Neural progenitor cell (in vitro differentiated cells): Measurements from ENCODE around the gene STARD3.

ENCODE experiments used
- EZH2 ChIP-seq: fragments of 200-600 bp; sonication (generic); IDR thresholded peaks from 2 replicates; pipeline ENCODE4 v1.6.1; 2017; ENCODE audit warnings: antibody characterized with exemption, mild to moderate bottlenecking, moderate library complexity
- EZH2phosphoT487 ChIP-seq: fragments of 200-600 bp; sonication (generic); IDR thresholded peaks from 2 replicates; pipeline ENCODE4 v1.6.1; 2017; ENCODE audit warnings: antibody characterized with exemption
- TF ChIP-seq, protein P1 (sequence below): fragments of 200-600 bp; sonication (generic); IDR thresholded peaks from 2 replicates; pipeline ENCODE4 v1.5.1; 2017; ENCODE audit warnings: antibody characterized with exemption, mild to moderate bottlenecking

DNA sequence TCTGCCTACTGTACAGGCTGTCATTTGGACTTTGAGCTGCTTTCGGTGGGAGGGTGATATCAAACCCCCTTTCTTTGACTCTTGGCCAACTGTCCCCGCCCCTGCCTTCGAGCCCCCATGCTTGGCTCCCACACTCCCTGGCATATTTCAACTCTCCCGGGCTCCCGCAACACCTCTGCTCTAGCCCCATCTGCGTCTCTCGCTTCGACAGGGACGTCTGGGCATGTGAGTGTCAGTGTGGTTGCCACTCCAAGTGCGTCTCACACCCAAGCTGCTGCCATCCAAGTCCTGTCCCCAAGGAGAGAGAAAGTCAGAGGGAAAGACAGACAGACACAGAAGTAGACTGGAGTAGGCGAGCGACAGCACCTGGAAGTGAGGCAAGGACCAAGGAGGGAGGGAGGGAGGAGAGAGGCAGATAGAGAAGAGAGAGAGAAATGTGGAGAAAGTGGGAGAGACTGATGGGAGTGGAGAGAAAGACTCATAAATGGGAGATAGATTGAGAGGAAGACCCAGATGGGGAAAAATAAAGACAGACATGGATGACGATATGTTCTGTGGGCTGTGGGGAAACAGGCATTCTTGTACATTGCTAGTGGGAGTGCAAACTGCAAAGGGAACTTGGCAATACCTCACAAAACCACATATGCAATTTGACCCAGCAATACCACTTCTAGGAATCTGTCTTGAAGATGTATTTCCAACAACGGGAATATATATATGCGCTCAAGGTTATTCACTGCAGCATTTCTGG is 11.8 kb downstream of the STARD3 start:
- no peak for TF ChIP-seq EZH2phosphoT487
- TF ChIP-seq, protein P1, sequence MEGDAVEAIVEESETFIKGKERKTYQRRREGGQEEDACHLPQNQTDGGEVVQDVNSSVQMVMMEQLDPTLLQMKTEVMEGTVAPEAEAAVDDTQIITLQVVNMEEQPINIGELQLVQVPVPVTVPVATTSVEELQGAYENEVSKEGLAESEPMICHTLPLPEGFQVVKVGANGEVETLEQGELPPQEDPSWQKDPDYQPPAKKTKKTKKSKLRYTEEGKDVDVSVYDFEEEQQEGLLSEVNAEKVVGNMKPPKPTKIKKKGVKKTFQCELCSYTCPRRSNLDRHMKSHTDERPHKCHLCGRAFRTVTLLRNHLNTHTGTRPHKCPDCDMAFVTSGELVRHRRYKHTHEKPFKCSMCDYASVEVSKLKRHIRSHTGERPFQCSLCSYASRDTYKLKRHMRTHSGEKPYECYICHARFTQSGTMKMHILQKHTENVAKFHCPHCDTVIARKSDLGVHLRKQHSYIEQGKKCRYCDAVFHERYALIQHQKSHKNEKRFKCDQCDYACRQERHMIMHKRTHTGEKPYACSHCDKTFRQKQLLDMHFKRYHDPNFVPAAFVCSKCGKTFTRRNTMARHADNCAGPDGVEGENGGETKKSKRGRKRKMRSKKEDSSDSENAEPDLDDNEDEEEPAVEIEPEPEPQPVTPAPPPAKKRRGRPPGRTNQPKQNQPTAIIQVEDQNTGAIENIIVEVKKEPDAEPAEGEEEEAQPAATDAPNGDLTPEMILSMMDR: no peak
- TF ChIP-seq EZH2: no peak
